Kasumi-1 (cell line): ENCODE data around the gene PLEKHG4B.
"Not testable (repeated sequence)": the region's sequence is repeated elsewhere in the genome, so short reads cannot be mapped to it uniquely, and the experiment has no call there.

Source experiments
- DNase-seq, 2 experiments: peaks; one replicate each; lab custom pipeline; 2025; lab: John Stamatoyannopoulos, UW

Gene PLEKHG4B

GRCh38 chr5:157126-157715 lies 65.3 kb downstream of the PLEKHG4B start:
- no peak for DNase-seq

- DNase-seq = no peak
Observed at GRCh38 chr5:157801-158200, 65.8 kb downstream of the PLEKHG4B start.

DNA sequence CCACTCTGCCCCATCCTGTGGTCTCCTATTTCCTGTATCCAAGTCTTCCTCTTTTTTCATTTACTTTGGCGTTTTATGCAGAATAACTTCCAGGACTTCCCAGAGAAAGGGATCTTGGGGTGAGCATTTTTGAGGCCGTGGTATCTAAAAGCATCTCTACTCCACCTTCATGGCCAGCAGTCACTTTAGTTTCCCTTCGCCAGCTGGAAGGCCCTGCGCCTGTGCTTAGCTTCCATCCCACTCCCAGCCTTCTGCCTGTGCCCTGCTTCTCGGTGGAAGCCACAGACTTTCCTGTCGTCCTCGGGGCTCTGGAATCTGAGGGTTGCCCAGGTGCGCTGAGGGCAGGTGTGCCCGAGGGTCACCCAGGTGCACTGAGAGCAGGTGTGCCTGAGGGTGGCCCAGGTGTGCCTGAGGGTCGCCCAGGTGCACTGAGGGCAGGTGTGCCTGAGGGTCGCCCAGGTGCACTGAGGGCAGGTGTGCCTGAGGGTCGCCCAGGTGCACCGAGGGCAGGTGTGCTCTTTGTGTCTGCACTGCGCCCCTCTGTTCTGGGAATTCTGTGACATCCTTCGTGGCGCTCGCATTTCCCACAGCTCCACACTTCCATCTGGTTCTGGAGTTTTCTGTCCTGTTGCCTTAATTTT lies 67.0 kb downstream of the PLEKHG4B start:
- no peak for DNase-seq

GRCh38 chr5:159448-160172 lies 67.6 kb downstream of the PLEKHG4B start:
- no peak for DNase-seq

DNA sequence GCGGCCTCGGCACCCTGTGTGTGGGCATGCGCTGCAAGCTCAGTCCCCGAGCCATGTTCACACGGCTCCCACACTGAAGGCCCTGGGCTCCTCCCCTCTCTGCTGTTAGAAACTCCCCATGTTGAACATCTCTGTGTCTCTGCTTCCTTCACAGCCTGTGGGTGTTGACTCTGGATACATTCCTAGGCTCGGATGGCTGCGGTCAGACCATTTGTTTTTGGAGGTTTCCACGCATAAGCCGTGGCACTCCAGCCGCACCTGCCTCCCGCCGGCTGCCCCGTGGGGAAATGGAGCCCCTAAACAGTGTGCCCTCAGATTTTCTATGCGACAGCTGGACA lies 68.2 kb downstream of the PLEKHG4B start:
- DNase-seq = no peak

DNA sequence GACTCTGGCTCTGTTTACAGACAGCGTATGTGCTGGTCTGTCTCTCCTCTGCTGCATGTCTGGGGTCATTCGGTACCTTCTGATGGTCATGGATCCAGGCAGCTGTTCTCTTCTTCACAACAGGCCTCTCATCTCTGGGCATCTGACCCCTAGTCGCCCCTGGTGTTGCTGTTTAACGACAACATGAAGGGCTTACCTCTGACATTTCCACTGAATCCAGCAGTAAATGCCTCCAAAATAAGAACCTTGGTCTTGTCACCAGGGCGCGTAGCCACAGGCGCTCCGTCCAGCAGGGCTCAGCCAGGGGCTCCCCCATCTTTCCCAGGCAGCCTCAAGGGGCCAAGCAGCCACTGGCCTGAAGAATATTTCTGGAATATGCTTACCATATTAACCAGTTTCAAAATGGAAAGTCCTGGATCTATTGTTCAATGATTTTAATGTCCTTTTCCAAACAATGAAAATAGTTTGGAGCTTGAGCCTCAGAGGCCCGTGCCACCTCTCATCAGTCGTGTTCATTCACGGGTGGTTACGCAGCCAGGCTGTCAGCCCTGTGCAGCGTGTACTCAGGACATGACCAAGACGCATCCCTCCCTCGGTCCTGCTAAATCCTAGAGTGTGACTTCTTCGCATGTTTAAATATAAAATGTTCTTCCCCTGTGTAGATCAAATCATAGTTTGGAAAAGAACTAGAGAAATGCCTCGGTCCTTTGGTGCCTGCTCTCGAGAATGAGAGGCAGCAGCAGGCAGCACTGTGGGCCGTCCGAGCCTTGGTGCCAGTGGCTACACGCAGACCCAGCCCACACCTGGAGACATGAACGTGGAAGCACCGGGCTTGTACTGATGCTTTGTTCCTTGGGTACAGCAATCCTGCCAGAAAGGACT lies 69.2 kb downstream of the PLEKHG4B start:
- DNase-seq = no peak

GRCh38 chr5:161803-162110 lies 69.8 kb downstream of the PLEKHG4B start:
- DNase-seq = no peak

DNA sequence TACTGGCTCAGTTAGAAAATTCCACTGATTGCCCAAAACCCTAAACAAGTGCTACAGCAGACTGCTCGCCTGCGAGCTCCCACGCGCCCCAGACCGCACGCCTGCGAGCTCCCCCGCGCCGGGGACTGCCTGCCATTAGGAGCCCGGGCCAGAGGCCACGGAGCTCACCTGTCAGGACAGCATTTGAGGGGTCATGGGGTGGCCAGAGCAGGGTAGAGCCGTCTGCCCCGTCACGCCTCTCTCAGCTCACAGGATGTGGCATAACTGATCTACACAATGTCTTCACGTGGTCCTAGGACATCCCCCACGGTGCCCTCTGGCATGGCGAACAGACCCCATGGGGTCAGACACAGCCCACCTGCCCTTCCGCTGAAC lies 70.2 kb downstream of the PLEKHG4B start:
- DNase-seq = no peak

- DNase-seq = no peak
Observed at GRCh38 chr5:162565-163337, 70.8 kb downstream of the PLEKHG4B start.

DNA sequence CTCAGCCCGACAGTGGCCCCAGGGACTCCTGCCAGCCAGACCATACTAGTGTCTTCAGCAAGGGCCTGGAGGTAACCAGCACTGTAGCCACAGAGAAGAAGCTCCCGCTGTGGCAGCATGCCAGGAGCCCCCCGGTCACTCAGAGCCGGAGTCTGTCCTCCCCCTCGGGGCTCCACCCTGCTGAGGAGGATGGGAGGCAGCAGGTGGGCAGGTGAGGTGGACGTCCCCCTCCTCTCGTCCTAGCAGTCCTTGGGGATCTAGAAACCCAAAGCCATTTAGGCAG lies 71.3 kb downstream of the PLEKHG4B start:
- DNase-seq = no peak

GRCh38 chr5:163841-164240 lies 71.9 kb downstream of the PLEKHG4B start:
- no peak for DNase-seq

- DNase-seq = no peak
Observed at GRCh38 chr5:164244-164643, 72.3 kb downstream of the PLEKHG4B start.

DNA sequence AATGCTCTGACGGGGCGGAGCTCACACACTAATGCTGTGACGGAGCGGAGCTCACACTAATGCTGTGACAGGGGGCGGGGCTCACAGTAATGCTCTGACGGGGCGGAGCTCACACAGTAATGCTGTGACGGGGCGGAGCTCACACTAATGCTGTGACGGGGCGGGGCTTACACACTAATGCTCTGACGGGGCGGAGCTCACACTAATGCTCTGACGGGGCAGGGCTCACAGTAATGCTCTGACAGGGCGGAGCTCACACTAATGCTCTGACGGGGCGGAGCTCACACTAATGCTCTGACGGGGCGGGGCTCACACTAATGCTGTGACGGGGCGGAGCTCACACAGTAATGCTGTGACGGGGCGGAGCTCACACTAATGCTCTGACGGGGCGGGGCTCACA lies 72.8 kb downstream of the PLEKHG4B start:
- DNase-seq = not testable (repeated sequence)

DNA sequence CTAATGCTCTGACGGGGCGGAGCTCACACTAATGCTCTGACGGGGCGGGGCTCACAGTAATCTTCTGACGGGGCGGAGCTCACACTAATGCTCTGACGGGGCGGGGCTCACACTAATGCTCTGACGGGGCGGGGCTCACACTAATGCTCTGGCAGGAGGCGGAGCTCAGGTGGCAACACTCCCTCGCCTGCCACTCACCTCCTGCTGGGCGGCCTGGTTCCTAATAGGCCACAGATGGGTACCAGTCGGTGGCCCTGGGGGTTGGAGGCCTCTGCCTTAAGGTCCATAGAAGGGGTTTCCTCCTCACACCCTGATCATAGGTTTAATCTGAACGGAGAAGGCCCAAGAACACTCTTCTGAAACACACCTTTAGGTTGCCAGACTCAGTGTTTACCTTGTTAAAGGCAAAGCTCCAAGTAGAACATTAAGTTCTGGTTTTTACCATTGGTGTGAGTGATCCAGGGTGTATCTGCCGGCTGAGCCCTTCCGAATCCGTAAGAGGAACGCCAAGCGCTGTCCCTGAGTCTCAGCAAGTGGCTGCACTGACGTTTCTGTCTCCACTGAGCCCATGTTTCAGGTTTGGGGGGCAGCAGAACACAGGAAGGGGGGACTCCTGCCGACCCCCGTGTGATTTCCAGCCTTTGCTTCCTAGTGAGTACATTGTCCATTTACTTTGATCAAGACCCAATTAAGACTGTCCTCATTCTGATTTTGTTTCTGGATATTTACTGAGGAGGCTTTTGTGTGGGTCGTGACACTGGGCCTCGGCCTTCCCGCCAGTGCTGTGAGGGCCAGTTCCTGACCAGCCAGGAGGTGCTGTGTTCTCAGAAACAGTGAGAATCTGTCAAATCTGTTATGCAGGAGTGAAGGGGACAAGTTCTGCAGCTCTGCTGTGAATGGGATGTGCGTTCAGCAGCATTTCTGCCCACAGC lies 74.7 kb downstream of the PLEKHG4B start:
- no peak for DNase-seq

DNA sequence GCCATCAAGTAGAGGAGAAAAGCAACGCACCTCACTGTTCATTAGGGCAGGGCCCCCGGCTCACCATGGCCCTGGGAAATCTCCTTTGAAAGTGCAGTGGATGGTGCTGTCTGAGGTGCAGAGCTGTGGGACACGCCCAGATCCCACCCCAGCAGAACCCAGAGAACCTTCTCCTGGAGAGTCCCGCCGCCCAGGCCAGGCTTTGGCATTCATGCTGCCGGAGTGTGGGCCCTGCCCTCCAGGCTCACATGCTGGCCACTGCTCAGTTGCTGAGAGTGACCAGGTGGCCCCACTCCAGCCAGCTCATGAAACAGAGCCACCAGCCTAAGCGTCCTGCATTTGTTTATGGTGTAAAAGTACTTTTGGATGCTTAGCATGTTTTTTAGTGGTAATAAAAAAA lies 75.5 kb downstream of the PLEKHG4B start:
- no peak for DNase-seq

GRCh38 chr5:167982-168660 lies 76.2 kb downstream of the PLEKHG4B start:
- no peak for DNase-seq

DNA sequence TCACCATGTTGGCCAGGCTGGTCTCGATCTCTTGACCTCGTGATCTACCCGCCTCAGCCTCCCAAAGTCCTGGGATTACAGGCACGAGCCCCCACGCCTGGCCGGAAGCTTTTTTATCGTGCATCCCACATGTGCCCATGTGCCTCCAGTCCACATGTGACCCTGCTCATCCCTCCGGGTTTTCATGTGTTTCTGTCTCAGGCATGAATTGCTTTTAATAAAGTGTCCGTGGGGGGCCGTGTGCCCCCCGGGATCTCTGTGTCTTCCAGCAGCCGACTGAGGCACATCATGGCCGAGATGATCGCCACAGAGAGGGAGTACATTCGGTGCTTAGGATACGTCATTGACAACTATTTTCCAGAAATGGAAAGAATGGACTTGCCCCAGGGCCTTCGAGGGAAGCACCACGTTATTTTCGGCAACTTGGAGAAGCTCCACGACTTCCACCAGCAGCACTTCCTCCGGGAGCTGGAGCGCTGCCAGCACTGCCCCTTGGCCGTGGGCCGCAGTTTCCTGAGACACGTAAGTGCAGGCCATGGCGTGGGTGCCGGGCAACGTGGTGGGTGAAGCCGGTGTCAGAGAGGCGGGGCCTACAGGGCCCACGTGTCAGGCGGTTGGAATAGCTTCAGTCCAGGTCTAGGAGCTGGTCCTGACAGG lies 77.2 kb downstream of the PLEKHG4B start:
- DNase-seq = no peak

- DNase-seq = no peak
Observed at GRCh38 chr5:169728-170094, 77.7 kb downstream of the PLEKHG4B start.

- no peak for DNase-seq
Observed at GRCh38 chr5:170971-171800, 79.2 kb downstream of the PLEKHG4B start.
